Activated CD8-positive, alpha-beta memory T cell treated with anti-CD3 and anti-CD28 coated beads for 4 hours (primary cell): ENCODE results near the gene CP.
"Not testable (repeated sequence)": the region's sequence is repeated elsewhere in the genome, so short reads cannot be mapped to it uniquely, and the experiment has no call there.

Experiments used
- DNase-seq, 2 donors: peaks; one replicate each; pipeline ENCODE4 v3.0.0-alpha.2; 2020; ENCODE audit warnings: low read depth in 2 of 2

CP gene

GRCh38 chr3:149227591-149228268 is 6.1 kb upstream of the CP start:
- no peak for DNase-seq

GRCh38 chr3:149226776-149227175 is 5.1 kb upstream of the CP start:
- no peak for DNase-seq

- DNase-seq = no peak
These were observed 3.3 kb upstream of the CP start for GRCh38 chr3:149224736-149225594.

GRCh38 chr3:149223461-149223820 is 1.8 kb upstream of the CP start:
- DNase-seq = no peak

- not testable (repeated sequence) for DNase-seq
These were observed 2.1 kb downstream of the CP start for GRCh38 chr3:149219380-149220121.

GRCh38 chr3:149217347-149217746 is 4.3 kb downstream of the CP start:
- DNase-seq = no peak

- DNase-seq = no peak
These were observed 5.3 kb downstream of the CP start for GRCh38 chr3:149216193-149216869.

GRCh38 chr3:149215515-149215914 is 6.1 kb downstream of the CP start:
- no peak for DNase-seq

GRCh38 chr3:149214702-149215101 is 6.9 kb downstream of the CP start:
- no peak for DNase-seq

GRCh38 chr3:149212386-149212785 is 9.2 kb downstream of the CP start:
- no peak for DNase-seq

- no peak for DNase-seq
These were observed 12.2 kb downstream of the CP start for GRCh38 chr3:149209431-149209830.

GRCh38 chr3:149207475-149207874 is 14.2 kb downstream of the CP start:
- DNase-seq = no peak

- DNase-seq = no peak
These were observed 17.1 kb downstream of the CP start for GRCh38 chr3:149204390-149204991.

GRCh38 chr3:149203758-149204157 is 17.9 kb downstream of the CP start:
- DNase-seq = no peak

GRCh38 chr3:149199474-149199873 is 22.2 kb downstream of the CP start:
- no peak for DNase-seq

- DNase-seq = no peak
These were observed 23.0 kb downstream of the CP start for GRCh38 chr3:149198611-149199010.

GRCh38 chr3:149197669-149198068 is 24.0 kb downstream of the CP start:
- no peak for DNase-seq

- DNase-seq = not testable (repeated sequence)
These were observed 24.6 kb downstream of the CP start for GRCh38 chr3:149196805-149197592.

GRCh38 chr3:149195221-149195620 is 26.4 kb downstream of the CP start:
- no peak for DNase-seq

GRCh38 chr3:149188494-149188893 is 33.1 kb downstream of the CP start:
- DNase-seq = no peak

GRCh38 chr3:149186721-149187120 is 34.9 kb downstream of the CP start:
- no peak for DNase-seq
